Mucosa of descending colon (tissue), 3 donors: ENCODE measurements around the gene HDAC3. TPM values are rescaled to one million over a fixed set of nuclear protein-coding genes. Genes with fewer than 3 reads are reported as not detected.
A peak's percentile ranks its signal among the peaks of the same experiment; 100 is the strongest.

Source experiments
- ATAC-seq: fragments of 200-7000 bp; cut with Tn5 transposase; one replicate; pipeline ENCODE4 v1.9.1; 2020; ENCODE audit warnings: mild to moderate bottlenecking, moderate library complexity
- DNase-seq, 3 donors: peaks; one replicate each; pipeline ENCODE4 v3.0.0-alpha.2; 2020
- H3K36me3 ChIP-seq: fragments of 200-600 bp; one replicate; pipeline ENCODE4 v1.8.0; 2021; ENCODE audit warnings: low read depth, mild to moderate bottlenecking
- H3K4me1 ChIP-seq: fragments of 200-600 bp; one replicate; pipeline ENCODE4 v1.8.0; 2021; ENCODE audit warnings: low read depth, mild to moderate bottlenecking
- H3K4me3 ChIP-seq: fragments of 200-600 bp; one replicate; pipeline ENCODE4 v1.8.0; 2021; ENCODE audit warnings: mild to moderate bottlenecking
- H3K9me3 ChIP-seq: fragments of 200-600 bp; one replicate; pipeline ENCODE4 v1.8.0; 2021; ENCODE audit warnings: mild to moderate bottlenecking
- intact Hi-C, 2 donors: fragments of 100-400 bp; cut with DNase I in 1 of 2; cut with micrococcal nuclease in 1 of 2; formaldehyde crosslinking; loops; one replicate each; pipeline versions ENCODE4 v1.11.0 to v1.11.1; 2022; cut with DNase I, micrococcal nuclease
- total RNA-seq, 3 donors: library from RNA; stranded (reverse); fragmentation: NEBNext Ultra II Directional in 2 of 3; extraction: Animal tissue kit (Norgen Biotek cat#: 25700) in 2 of 3; gene quantifications; one replicate each; pipeline versions ENCODE4 v1.2.1 to v1.2.4, GENCODE V29; 2021 to 2023
- TF ChIP-seq, protein P1 (sequence below): fragments of 200-600 bp; IDR thresholded peaks from one replicate; pipeline ENCODE4 v1.8.0; 2022; ENCODE audit warnings: antibody characterized with exemption, mild to moderate bottlenecking
- donor health status: DM: no; HTN: no; CAD: no; lungs with moderate emphysema.
- donor health status: DM: no; HTN: no; CAD: no.
- donor health status: DM: no; HTN: yes; CAD: no.

Gene HDAC3
- total RNA-seq, 3 donors from 2014 or later, result 45.1 to 47.0 (median 45.8) TPM

DNA sequence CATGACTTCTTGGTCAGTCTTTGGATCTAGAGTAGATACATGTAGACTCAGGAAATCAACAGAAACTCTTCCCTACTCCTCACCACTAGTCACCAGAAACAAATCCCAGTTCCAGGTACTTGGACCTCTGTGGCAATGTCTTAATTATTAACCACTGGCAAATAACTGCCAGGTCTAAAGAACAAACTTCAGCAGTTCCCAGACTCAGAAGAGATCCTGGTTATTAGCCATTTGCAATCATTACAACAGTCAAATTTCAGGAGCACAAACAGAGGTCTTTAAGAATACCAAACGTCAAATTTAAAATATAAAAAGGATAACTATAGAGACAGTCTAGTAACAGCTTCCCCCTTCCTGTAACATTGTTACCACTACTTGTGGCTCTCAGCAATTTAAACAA lies 28.1 kb downstream of the HDAC3 start:
- Histone ChIP-seq H3K4me3 (no peak overlapping the region), H3K9me3 (no peaks in the 10 kb centered on the region), H3K4me1 (peaks cover 13% of the 10 kb centered on the region), H3K36me3 (no peaks in the 10 kb centered on the region)
- DNase-seq (no peak), ATAC-seq (no peak)
- intact Hi-C loops, result no loop called here
- TF ChIP-seq, protein P1, sequence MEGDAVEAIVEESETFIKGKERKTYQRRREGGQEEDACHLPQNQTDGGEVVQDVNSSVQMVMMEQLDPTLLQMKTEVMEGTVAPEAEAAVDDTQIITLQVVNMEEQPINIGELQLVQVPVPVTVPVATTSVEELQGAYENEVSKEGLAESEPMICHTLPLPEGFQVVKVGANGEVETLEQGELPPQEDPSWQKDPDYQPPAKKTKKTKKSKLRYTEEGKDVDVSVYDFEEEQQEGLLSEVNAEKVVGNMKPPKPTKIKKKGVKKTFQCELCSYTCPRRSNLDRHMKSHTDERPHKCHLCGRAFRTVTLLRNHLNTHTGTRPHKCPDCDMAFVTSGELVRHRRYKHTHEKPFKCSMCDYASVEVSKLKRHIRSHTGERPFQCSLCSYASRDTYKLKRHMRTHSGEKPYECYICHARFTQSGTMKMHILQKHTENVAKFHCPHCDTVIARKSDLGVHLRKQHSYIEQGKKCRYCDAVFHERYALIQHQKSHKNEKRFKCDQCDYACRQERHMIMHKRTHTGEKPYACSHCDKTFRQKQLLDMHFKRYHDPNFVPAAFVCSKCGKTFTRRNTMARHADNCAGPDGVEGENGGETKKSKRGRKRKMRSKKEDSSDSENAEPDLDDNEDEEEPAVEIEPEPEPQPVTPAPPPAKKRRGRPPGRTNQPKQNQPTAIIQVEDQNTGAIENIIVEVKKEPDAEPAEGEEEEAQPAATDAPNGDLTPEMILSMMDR, result no peak

DNA sequence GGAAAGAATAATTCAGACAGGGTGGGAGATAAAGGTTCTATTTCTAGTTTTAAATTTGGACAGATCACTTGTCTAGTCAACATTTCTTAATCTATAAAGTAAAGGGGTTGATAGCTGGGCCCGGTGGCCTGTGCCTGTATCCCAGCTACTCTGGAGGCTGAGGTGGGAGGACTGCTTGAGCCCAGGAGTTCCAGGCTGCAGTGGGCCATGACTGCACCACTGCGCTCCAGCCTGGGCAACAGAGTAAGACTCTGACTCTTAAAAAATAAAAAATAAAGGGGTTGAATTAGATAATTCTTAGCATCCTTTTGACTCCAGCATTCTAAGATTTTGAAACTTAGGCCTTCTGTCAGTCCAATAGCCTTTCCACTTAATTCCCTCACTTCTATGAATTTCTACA lies 28.6 kb downstream of the HDAC3 start:
- TF ChIP-seq, protein P1, result no peak
- no peak overlapping the region for H3K4me3 ChIP-seq
- intact Hi-C loops, result no loop called here
- H3K4me1 ChIP-seq, result peaks cover 13% of the 10 kb centered on the region
- no peaks in the 10 kb centered on the region for H3K36me3 ChIP-seq
- no peak for ATAC-seq
- DNase-seq, result no peak
- no peaks in the 10 kb centered on the region for H3K9me3 ChIP-seq

DNA sequence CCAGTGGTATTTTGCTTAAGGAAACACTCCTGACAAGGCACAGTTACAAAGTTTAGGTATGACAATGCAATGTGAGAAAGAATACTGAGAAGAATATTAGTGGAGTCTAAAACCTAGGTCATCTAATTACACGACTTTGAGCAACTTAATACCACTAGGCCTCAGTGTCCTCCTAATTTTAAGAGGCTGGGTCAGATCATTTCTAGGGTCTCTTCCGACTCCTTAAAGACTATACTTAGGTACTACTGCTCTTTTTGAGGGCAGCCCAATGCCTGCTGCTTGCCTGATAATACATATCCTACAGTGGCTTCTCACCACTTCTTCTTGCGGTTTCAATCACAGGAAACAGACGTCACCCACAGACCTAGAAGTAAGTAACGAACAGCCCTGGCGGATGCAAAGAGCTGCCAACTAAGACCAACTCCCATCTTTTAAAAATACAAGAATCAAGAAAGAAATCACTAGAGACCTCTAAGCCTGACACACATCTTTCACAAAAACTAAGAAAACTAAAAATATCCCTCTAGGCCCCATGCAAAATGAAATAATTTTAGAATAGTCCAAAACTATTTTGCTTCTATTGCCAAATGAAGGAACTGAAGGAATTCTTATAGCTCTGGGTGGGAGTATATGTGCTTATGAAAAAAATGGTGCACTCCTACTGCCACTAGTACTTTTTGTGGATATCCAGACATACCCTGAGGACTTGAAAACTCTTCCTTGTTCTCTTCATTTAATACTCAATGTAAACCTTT lies 30.9 kb downstream of the HDAC3 start:
- intact Hi-C loops, result no loop called here
- Histone ChIP-seq H3K36me3 (no peaks in the 10 kb centered on the region), H3K4me3 (no peak overlapping the region), H3K9me3 (no peaks in the 10 kb centered on the region), H3K4me1 (peaks cover 13% of the 10 kb centered on the region)
- peak; percentile 77 for ATAC-seq
- TF ChIP-seq, protein P1, result no peak
- DNase-seq, result peak in 1 of 3 donors; percentile 71

DNA sequence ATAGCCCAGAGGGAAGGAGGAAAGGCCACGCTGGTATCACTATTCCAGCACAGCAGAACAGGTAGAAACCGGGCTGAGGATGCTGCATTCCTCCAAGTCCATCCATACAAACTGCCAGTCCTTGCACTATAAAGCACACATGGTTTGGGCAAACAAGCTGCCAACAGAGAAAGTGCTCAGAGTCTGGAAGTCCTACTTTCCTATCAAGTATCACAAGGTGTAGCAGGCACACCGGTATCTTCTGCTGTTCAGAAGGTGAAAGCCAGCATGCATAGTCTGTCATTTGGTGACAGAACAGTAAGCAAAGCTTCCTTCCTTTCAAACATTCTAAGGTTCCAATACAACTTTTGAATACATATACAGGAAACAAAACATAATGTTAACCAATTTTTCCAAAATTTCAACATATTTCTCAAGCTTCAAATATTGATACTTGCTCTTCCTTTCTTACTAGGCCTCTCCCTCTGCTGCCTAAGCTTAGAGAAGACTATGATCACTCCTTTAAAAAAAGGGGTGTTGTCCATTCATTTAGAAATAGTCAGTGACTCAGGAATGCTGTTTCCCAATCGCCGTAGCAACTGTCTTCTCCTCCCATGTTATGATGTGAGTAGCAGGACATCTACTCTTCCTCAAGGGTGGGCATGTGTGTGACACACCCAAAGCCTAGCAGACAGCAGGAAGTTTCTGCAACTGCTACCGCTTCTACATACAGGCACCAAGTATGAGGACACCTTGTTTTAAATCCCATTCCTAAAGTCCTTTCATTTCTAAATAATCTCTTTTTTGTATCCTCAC lies 32.5 kb downstream of the HDAC3 start:
- Histone ChIP-seq H3K4me1 (peaks cover 13% of the 10 kb centered on the region), H3K36me3 (no peaks in the 10 kb centered on the region), H3K9me3 (no peaks in the 10 kb centered on the region), H3K4me3 (no peak overlapping the region)
- intact Hi-C loops, result no loop called here
- TF ChIP-seq, protein P1, result no peak
- ATAC-seq, result peak; percentile 94
- DNase-seq, result peak in 1 of 3 donors; percentile 36

DNA sequence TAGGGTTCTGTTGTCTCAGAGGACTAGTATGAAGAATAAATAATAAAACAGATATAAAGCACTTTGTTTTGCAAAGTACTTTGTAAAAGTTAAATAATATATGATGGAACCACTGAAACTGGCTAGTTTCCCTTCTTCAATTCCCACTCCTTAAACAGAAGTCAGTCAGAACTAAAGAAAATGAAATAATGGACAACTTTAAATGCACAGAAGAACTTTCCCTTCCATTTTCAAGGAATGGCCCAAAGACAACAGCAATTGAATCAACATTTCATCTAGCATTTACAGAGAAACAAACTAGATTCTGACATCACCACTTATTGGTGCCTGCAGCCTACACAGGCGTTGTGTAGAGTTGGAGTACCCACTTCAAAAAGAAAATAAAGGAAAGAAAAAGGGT lies 34.0 kb downstream of the HDAC3 start:
- TF ChIP-seq, protein P1, result no peak
- intact Hi-C loops, result no loop called here
- DNase-seq (no peak), ATAC-seq (no peak)
- Histone ChIP-seq H3K36me3 (no peaks in the 10 kb centered on the region), H3K4me1 (peaks cover 13% of the 10 kb centered on the region), H3K9me3 (no peaks in the 10 kb centered on the region), H3K4me3 (no peak overlapping the region)
